Activated gamma-delta T cell treated with Interleukin-2 at 50 U/mL for 16 hours (primary cell): Measurements from ENCODE around the gene ALDH1L1.
"Not testable (repeated sequence)": the region's sequence is repeated elsewhere in the genome, so short reads cannot be mapped to it uniquely, and the experiment has no call there.

Experiments
- DNase-seq: peaks from one replicate; pipeline ENCODE4 v3.0.0-alpha.2; 2020

The ALDH1L1 gene

DNA sequence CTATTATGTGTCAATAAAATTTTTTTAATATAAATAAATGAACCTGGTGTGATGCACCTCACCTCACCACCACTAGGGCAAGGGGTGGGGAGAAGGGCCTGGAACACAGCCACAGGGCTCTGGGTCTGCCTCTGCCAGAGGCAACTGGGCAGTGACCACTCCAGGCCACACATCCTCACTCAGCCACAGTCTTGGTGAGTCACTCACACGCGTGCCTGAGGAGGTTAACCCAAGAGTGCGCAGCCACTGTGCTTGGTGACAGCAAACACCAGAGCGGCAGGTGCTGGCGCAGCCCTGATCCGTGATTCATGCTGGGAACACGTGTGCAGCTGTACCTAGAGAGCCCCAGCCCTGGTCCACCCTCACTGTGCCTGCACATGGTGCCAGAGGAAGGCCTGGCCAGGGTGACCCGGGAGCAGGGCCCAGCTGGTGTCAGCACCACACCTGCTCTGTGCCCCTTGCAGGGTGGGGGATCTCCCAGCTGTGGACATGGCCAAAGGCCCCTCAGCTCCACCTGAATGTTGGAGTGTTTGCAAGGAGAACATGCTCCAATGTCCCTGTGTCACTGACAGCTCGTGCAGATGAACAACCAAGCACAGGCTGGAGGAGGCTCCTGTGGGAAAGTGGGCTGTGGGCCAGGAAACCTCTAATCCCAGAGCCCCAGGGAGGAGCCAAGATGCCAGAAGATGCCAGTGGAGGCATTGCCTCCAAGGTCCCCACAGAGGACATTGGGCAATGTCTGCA, 98.6 kb downstream of the ALDH1L1 start:
- no peak for DNase-seq

GRCh38 chr3:126080970-126081369, 99.4 kb downstream of the ALDH1L1 start:
- DNase-seq, result no peak

- DNase-seq, result no peak
Observed at GRCh38 chr3:126078866-126079265, 101.5 kb downstream of the ALDH1L1 start.

- no peak for DNase-seq
Observed at GRCh38 chr3:126077754-126078153, 102.6 kb downstream of the ALDH1L1 start.

DNA sequence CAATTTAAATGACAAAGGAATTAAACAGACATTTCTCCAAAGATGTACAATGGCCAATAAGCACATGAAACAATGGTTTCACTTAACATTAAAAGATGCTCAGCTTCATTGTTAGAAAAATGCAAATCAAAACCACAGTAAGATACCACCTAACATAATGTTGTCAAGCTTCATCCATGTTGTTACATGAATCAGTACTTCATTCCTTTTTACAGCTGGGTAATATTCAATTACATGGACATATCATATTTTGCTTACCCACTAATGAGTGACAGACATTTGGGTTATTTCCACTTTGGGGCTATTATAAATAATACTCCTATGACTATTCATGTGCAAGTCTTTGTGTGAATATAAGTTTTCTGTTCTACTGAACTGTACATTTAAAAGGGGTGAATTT, 104.2 kb downstream of the ALDH1L1 start:
- no peak for DNase-seq

- DNase-seq, result no peak
Observed at GRCh38 chr3:126070146-126070545, 110.2 kb downstream of the ALDH1L1 start.

DNA sequence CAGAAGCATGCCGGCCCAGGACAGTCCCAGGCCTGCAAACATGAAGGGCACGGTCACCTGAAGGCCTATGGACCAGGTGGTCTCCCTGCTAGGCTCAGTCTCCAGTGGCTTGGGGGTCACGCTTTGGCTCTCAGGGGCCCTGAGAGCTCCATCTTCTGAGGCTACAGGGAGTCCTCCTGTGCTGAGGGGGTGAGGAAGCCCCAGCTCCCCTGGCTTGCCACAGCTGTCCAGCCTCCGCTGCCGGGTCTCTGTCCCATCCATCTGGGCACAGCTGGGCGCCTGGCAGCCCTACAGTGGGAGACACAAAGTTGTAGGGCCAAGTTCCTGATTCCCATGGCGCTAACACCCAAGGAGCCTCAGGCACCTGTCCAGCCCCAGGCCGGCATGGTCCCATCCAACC, 112.4 kb downstream of the ALDH1L1 start:
- DNase-seq, result no peak

GRCh38 chr3:126066676-126067075, 113.7 kb downstream of the ALDH1L1 start:
- not testable (repeated sequence) for DNase-seq

DNA sequence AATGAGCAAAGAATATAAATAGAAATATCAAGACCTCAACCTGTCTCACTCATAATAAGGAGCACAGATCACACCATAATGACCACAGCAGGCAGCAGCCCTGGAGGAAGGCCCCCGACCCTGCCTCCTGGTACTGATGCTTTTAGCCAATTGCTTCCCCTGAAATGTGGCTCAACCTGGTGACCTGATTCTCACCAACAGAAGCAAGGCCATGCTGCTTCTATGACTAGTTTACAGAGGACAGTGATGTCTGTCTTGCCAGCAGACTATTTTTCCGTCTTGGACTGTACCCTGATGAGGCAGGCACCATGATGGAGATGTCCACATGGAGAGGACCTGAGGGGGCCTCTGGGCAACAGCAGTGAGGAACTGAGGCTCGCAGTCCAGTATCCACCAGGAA, 114.5 kb downstream of the ALDH1L1 start:
- no peak for DNase-seq

GRCh38 chr3:126064627-126065258, 115.6 kb downstream of the ALDH1L1 start:
- DNase-seq, result no peak

DNA sequence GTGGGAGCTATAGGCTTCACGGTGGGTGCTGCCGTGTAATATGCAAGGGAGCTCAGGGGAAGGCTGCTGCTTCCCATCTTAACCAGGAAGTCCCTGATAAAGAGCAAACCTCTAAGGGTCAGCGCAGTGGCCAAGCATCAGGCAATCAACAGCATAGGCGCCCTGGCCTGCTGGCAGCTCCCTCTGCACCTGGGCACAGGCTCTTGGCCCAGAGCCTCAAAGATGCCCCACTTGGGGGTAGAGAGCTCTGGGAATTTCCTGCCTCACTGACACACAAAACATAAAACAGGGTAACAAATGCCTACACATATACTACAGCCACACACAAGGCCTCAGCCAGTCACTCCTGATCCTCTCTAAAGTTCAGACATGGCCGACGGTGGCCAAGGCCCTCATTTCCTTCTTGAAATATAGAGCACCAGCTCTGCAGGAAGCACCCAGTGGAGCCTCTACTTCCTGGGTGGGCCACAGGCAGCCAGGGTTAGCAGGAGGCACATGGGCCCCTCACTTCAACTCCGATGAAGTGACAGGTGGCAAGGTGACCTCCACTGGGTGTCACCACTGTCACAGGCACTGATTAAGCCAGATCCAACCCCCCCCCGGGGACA, 116.9 kb downstream of the ALDH1L1 start:
- no peak for DNase-seq

DNA sequence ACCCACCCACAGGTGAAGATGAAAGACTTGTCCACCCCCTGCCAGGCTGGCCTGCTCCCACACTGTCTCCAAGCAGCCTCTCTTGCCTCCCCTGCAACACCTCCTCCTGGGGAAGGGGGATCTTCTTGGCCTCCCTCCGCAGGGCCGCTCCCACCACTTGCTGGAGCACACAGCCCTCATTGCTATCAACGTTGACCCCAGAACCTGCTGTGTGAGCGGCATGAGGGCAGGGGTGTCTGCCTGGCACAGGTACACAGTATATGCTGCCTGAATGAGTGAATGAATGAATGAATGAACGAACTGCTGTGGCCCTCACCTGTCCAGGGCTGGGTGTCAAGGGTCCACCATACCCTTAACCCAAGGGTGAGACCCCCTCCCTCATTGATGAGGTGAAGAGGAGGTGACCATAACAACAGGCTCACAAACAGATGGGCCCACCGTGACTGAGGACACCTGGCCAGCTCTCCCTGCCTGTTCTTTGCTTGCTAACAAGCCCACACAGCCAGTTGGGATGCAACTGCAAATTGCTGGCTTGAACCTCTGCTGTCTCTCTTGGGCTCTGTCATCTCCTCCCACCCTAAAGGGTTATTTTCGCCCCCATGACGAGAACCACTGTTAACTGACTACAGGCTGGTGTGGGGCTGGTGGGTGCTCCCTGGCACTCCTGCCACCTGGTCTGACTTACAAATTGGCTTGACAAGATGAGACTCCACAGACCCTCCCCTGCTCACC, 118.9 kb downstream of the ALDH1L1 start:
- DNase-seq, result no peak

- no peak for DNase-seq
Observed at GRCh38 chr3:126060613-126061145, 119.7 kb downstream of the ALDH1L1 start.

DNA sequence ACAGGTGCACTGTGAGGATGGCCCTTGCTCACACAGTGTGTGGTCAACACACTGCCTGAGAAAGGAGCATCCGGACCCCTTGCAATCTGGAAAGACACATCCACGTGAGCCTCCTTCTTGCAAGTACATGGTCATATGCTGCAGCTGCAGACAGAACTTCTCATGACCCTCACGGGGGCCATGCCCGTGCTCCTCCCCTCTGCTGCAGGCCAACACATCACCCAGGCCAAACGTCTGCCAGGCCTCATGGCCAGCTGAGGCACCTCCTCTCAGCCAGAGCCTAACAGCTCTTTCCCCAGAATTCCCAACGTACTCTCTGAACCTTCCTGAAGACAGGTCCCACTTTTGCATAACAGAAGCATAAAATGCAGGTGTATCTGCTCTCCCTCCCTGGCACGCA, 121.7 kb downstream of the ALDH1L1 start:
- DNase-seq, result no peak

DNA sequence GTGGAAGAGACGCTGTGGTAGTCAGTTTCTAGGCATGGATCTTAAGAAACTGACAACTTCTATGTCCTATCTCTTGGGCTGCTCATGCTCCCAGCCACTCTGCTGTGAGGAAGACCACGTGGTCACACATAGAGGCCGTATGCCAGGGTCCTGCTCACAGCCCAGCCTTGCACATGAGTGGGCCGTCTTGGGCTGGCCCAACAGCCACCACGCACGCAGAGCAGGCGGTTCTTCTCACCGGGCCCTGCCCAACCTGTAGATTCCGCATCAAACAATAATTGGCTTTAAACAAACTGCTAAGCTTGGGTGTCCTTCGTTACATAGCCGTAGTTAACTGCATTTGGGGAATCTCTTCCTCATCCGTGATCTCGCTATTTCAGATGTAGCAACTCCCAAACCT, 122.5 kb downstream of the ALDH1L1 start:
- no peak for DNase-seq

DNA sequence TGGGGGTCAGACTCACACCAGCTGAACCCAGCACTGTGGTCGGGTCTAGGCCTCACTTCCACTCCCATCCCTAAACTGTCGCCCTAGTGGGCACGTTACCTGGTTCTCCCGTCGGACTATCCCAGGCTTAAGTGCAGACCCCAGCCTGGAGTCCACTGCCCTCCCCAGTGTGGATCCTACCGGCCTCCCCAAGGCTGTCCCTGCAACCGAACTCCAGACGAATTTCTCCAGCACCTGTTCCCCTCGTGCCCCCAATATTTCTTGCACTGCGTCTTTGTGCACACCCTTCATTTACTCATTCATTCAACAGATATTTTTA, 122.9 kb downstream of the ALDH1L1 start:
- no peak for DNase-seq

DNA sequence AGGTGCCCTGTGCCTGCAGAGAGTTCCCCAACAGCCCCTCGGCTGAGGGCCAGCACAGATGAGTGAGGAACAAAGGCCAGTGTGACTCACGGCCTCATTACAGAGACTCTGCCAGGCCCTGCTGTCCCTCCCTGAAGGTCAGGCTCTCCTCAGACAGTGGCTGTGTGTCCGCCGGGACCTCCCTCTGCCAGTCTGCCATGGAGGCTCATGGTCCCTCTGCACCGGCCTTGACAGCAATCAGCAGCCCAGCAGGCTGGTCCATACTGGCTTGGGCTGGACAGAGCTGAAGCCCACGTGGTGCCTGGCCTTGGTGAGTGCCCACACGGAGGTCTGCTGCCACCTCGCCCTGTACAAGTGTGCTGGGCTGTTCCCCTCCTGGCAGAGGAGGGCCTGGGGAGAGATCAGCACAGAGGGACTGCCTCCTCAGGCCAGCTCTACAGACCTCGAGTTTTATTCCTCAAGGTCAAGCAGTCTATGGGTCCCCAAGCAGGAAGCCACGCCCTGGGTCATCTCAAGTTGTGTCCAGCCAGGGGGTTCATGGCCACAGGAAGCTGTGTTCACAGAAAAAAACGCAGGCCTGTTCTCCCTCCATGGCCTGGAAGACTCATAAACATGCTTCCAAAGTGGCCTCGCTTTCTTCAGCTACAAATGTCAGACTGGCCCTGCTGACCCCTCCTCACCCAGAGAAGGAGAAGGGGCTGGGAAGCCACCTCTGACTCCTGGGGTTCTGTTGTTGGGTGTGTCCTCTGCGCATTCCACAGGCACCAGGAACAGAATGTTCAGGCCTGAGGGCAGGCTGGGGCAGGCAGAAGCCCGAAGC, 123.5 kb downstream of the ALDH1L1 start:
- DNase-seq, result no peak

- DNase-seq, result no peak
Observed at GRCh38 chr3:126056088-126056487, 124.3 kb downstream of the ALDH1L1 start.

- DNase-seq, result no peak
Observed at GRCh38 chr3:126054870-126055269, 125.5 kb downstream of the ALDH1L1 start.

- no peak for DNase-seq
Observed at GRCh38 chr3:126053949-126054569, 126.3 kb downstream of the ALDH1L1 start.
